ENCODE data around the gene DGKZ.
A peak's percentile ranks its signal among the peaks of the same experiment; 100 is the strongest.

DGKZ gene

DNA sequence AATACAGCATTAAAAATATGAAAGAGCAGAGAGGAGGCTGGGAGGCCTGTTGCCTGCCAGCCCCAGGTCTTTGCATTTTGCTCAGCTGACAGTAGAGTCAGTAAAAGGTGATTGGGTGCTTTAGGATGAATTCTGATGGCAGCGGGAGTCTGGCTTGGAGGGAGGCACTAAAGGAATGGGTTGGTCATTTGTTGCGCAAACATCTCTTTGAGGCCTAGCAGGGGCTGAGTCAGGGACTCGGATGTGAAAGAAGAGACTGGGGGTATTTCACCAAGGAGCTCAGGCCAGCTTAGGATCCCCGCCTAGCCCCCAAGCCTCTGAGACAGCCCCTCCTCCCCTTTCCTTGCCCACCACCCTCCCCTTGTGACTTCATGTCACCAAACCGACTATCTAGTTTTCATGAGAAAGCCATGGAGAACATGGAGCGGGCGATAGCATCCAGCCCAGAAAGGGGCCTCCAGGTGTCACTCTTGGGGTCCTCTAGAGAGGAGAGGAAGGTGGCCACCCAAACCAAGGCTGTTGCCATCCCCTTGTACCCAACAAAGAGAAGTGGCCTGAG is 9.7 kb downstream of the DGKZ start:
- POLR2A ChIA-PET = no interaction called here
- DNase-seq (ENCODE audit: extremely low spot score) = no peak
- CTCF ChIA-PET = interaction anchor here (1.1 to 21.1 kb wide), 4 partner anchors 5 to 172 kb away, joined by 4 to 452 read pairs (median 228); partner anchors contain the start of gene DGKZ
- TF ChIP-seq, protein P1, sequence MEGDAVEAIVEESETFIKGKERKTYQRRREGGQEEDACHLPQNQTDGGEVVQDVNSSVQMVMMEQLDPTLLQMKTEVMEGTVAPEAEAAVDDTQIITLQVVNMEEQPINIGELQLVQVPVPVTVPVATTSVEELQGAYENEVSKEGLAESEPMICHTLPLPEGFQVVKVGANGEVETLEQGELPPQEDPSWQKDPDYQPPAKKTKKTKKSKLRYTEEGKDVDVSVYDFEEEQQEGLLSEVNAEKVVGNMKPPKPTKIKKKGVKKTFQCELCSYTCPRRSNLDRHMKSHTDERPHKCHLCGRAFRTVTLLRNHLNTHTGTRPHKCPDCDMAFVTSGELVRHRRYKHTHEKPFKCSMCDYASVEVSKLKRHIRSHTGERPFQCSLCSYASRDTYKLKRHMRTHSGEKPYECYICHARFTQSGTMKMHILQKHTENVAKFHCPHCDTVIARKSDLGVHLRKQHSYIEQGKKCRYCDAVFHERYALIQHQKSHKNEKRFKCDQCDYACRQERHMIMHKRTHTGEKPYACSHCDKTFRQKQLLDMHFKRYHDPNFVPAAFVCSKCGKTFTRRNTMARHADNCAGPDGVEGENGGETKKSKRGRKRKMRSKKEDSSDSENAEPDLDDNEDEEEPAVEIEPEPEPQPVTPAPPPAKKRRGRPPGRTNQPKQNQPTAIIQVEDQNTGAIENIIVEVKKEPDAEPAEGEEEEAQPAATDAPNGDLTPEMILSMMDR (IDR thresholded peaks at IDR 0.05; ENCODE audit: control extremely low read depth, extremely low read depth, low read depth, missing control alignments) = no peak

DNA sequence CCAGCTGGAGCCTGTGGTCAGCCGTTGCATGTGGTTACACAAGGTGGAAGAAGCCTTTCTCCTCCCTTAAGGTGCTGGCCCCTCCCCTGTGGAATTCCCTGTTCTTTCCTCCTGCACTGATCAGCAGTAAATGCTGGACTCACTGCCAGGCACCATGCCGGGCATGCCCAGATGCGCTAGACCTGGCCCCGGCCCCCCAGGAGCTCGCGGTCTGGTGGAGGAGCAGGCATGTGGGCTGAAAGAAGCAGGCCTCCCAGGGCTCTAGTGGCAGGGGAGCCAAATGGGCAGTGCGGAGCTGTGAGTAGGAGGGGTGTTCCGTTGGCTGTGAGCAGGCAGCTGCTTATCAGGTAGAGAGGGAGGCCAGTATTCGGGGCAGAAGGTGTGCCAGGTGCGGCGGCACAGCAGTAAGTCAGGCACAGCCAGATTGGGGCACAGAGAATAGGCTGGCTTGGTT is 10.2 kb downstream of the DGKZ start:
- DNase-seq (ENCODE audit: extremely low spot score) = no peak
- TF ChIP-seq, protein P1 (IDR thresholded peaks at IDR 0.05; ENCODE audit: control extremely low read depth, extremely low read depth, low read depth, missing control alignments) = no peak
- ChIA-PET POLR2A (no interaction called here), CTCF (interaction anchor here (1.1 to 21.1 kb wide), 4 partner anchors 5 to 177 kb away, joined by 3 to 452 read pairs (median 228); partner anchors contain the start of gene DGKZ)

DNA sequence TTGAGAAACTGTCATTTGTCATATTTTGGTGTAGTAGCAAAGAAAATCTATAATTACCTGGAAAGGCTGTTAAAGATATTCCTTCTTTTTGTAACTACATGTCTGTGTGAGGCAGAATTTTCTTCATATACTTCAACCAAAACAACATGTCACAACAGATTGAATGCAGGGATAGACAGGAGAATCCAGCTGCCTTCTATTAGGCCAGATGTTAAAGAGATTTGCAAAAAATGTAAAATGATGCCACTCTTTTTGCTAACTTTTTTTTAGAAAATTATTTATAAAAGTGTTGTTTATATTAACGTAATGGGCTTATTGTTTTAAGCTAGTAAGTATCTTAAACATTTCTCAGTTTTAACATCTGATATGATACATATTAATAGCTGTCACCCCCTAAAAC is 12.7 kb downstream of the DGKZ start:
- TF ChIP-seq, protein P1 (IDR thresholded peaks at IDR 0.05; ENCODE audit: control extremely low read depth, extremely low read depth, low read depth, missing control alignments) = no peak
- CTCF ChIA-PET = interaction anchor here (1.9 to 21.1 kb wide), 6 partner anchors 4 to 169 kb away, joined by 8 to 452 read pairs (median 9); partner anchors contain the start of gene DGKZ
- POLR2A ChIA-PET = no interaction called here
- DNase-seq (ENCODE audit: extremely low spot score) = no peak

DNA sequence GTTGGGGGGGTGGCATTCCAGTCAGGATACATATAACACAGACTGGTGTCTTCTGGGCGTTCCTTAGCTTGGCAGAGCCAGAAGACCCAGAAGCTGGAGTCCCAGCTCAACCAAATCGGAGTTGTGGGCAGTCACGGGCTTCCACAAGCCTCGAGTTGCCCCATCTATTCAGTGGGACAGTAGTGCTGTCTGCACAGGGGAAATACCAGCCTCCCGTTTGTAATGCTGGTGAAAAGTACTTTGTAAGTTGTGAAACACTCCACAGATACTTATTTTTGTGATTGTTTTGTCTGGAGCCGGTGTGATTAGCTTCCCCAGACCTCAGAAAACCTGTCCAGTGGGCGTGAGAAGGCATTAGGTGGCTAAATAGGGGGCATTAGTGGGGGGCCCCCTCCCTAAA is 13.6 kb downstream of the DGKZ start:
- DNase-seq (ENCODE audit: extremely low spot score) = no peak
- CTCF ChIA-PET = interaction anchor here (0.8 to 21.1 kb wide), 12 partner anchors 3 to 191 kb away, joined by 3 to 452 read pairs (median 7); partner anchors contain the start of gene DGKZ
- POLR2A ChIA-PET = no interaction called here
- TF ChIP-seq, protein P1 (IDR thresholded peaks at IDR 0.05; ENCODE audit: control extremely low read depth, extremely low read depth, low read depth, missing control alignments) = no peak

DNA sequence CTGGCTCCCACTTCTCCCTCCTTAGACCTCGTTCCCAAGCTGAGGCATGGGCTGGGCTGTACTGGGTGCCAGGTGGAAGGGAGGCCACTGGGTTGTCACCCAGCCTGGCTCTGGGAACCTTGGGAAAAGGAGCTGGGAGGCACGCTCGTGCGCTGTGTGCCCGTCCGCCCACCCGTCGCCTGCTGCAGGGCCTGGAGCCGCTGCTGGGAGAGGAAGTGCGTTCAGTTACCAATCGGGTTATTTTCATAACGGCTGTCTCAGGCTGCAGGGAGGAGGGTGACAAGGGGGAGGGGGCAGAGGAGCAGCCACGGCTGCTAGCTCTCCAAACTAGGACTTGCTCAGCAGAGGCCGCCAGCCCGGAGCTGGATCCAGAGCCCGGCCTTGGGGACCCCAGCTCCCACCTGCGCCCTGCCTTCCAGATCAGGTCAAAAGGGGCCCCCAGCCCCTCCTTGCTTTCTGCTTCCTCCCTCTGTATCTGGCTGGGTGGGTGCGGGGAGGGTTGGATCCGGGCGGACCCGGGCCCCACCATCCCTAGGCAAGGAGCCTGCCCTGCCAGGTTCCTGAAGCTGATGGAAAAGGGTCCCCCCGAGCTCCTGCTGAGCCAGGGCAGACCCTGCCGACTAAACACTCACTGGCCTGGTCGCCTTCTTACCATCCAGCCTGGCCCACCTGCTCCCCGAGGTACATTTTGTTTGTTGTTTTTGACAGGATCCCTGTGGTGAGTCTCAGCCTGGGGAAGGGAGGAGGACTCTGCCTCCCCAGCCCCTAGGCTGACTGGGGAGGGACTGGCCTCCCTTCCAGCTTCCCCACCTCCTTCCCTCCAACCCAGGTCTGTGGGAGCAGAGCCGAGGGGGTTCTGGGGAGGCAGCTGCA is 14.3 kb downstream of the DGKZ start:
- peak; percentile 94 for DNase-seq (ENCODE audit: extremely low spot score)
- TF ChIP-seq, protein P1 (IDR thresholded peaks at IDR 0.05; ENCODE audit: control extremely low read depth, extremely low read depth, low read depth, missing control alignments) = no peak
- POLR2A ChIA-PET = no interaction called here
- CTCF ChIA-PET = interaction anchor here (0.9 to 21.1 kb wide), 13 partner anchors 2 to 190 kb away, joined by 3 to 452 read pairs (median 8); partner anchors contain the start of gene DGKZ

Data from GM10248 (cell line).